ENCODE results near the gene CPAMD8.

DNA sequence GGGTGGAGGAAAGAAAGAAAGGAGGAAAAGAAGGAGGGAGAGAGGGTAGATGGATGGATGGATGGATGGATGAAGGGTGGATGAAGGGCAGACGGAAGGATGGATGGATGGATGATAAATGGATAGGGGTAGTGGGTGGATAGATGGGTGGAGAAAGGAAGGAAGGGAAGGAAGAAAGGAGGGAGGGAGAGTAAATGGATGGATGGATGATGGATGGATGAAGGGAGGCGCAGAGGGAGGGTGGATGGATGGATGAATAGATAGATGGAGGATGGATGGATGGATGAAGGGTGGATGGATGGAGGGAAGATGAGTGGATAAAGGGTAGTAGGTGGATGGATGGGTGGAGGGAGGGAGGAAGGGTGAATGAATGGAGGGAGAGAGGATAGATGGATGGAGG, 41.2 kb downstream of the CPAMD8 start:
- TF ChIP-seq, protein P1, sequence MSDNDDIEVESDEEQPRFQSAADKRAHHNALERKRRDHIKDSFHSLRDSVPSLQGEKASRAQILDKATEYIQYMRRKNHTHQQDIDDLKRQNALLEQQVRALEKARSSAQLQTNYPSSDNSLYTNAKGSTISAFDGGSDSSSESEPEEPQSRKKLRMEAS (IDR thresholded peaks at IDR 0.05) = no peak
- TF ChIP-seq, protein P2, sequence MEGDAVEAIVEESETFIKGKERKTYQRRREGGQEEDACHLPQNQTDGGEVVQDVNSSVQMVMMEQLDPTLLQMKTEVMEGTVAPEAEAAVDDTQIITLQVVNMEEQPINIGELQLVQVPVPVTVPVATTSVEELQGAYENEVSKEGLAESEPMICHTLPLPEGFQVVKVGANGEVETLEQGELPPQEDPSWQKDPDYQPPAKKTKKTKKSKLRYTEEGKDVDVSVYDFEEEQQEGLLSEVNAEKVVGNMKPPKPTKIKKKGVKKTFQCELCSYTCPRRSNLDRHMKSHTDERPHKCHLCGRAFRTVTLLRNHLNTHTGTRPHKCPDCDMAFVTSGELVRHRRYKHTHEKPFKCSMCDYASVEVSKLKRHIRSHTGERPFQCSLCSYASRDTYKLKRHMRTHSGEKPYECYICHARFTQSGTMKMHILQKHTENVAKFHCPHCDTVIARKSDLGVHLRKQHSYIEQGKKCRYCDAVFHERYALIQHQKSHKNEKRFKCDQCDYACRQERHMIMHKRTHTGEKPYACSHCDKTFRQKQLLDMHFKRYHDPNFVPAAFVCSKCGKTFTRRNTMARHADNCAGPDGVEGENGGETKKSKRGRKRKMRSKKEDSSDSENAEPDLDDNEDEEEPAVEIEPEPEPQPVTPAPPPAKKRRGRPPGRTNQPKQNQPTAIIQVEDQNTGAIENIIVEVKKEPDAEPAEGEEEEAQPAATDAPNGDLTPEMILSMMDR (IDR thresholded peaks at IDR 0.05 in 2 of 3, conservative IDR thresholded peaks at IDR 0.05 in 1 of 3; ENCODE audit: borderline replicate concordance in 1 of 3, insufficient read depth in 1 of 3, low read depth in 2 of 3, low read length in 2 of 3) = no peak
- TF ChIP-seq SIN3A (IDR thresholded peaks at IDR 0.05; ENCODE audit: low read depth) (no peak), TCF7L2 (IDR thresholded peaks at IDR 0.05; ENCODE audit: borderline replicate concordance, extremely low read depth, insufficient read depth, insufficient read length) (no peak), POLR2A (IDR thresholded peaks at IDR 0.05; ENCODE audit: borderline replicate concordance, extremely low read depth, insufficient read depth, insufficient read length) (no peak), EGR1 (IDR thresholded peaks at IDR 0.05; ENCODE audit: low read depth) (no peak)
- TF ChIP-seq, protein P3, sequence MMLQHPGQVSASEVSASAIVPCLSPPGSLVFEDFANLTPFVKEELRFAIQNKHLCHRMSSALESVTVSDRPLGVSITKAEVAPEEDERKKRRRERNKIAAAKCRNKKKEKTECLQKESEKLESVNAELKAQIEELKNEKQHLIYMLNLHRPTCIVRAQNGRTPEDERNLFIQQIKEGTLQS (IDR thresholded peaks at IDR 0.05) = no peak
